ENCODE data around the gene CDH6. TPM values are rescaled to one million over a fixed set of nuclear protein-coding genes. Genes with fewer than 3 reads are reported as not detected.

Gene CDH6
- total and polyA plus RNA-seq, 10 of the 15 experiments (the other 5 are each of a cell fraction or from before 2014, with no cell fraction given), result 0.01 TPM; not detected in 9

DNA sequence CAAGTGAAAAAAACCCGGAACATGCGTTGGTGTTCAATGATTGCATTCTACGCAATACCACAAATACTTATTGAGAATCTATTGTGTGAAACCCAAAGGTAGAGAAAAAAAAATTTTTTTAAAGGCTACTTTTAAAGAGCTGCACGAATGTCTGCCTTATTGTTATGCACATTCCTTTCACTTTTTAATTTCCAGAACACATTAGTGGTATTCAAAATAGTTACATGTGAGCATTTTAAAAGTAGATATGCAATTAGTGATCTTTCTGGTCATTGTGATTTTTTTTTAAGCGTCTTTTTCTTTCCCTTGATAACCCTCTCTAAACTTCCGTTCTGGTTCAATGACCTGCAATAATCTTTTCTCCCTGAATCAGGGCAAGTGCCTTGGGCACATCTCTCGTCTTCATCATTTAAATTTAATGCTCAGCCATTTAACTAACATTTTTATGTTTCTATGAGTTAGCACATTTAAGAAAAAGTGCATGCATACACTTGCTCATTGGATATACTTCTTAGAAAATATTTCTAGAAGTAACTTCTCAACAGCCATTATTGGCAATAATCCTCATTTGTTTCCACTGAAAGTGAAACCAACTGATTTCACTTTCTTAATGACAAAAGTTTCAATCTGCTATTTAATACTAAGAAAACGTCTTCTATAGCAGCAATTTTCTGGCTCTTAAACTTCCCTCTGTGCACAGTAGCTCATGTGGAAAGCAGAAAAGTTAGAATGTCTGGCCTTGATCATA lies 80.3 kb downstream of the CDH6 start:
- Histone ChIP-seq H4K20me1 (ENCODE audit: control insufficient read depth, insufficient read depth) (no peaks in the 10 kb centered on the region), H3K4me2 (ENCODE audit: control insufficient read depth, insufficient read depth) (peak overlapping the region; percentile 34; the same call in 1 of the 2 replicates), H3K4me3 (peak overlapping the region; percentile 22; the same call in 1 of the 2 replicates), H3K9me3 (replicated peaks; ENCODE audit: control insufficient read depth, insufficient read depth, low read length) (no peaks in the 10 kb centered on the region), H2AFZ (ENCODE audit: control insufficient read depth, low read depth, low read length) (no peak overlapping the region), H3K4me1 (ENCODE audit: control insufficient read depth, insufficient read depth, low read length) (peaks cover 3% of the 10 kb centered on the region; the same call in 1 of the 2 replicates), H3K9ac (ENCODE audit: control insufficient read depth, insufficient read depth, low read length) (no peak overlapping the region), H3K27ac (ENCODE audit: control insufficient read depth, insufficient read depth) (no peak overlapping the region), H3K36me3 (ENCODE audit: control insufficient read depth in 2 of 2, insufficient read depth in 2 of 2, low read length in 1 of 2) (no peaks in the 10 kb centered on the region), H3K79me2 (ENCODE audit: control insufficient read depth, insufficient read depth, low read length) (no peaks in the 10 kb centered on the region), H3K27me3 (replicated peaks in 1 of 2; ENCODE audit: control insufficient read depth in 2 of 2, insufficient read depth in 2 of 2, low read length in 1 of 2) (no peaks in the 10 kb centered on the region)
- RAD21 ChIA-PET (ENCODE audit: unreplicated experiment), result no interaction called here
- ATAC-seq (peak; percentile 85), DNase-seq (ENCODE audit: low read depth, low spot score) (peak; percentile 11), FAIRE-seq (no peak)
- CTCF ChIA-PET, result interaction anchor here (1.0 kb wide), 1 partner anchor 873 kb away, joined by 3 read pairs; no protein-coding TSS in a partner anchor
- BruUV-seq (replicated peaks), result no TSS peak
- intact Hi-C loops (cut with micrococcal nuclease; ENCODE audit: unreplicated experiment), result no loop called here
- POLR2A ChIA-PET, result no interaction called here
- in situ Hi-C loops (cut with MboI), result no loop called here
- TF ChIP-seq STAT1 (conservative IDR thresholded peaks at IDR 0.05) (no peak), JUNB (IDR thresholded peaks at IDR 0.05) (0 out of 2 replicates have a peak, but pooled peaks have one; percentile 27), TBL1XR1 (IDR thresholded peaks at IDR 0.05; ENCODE audit: low read depth, low read length) (no peak), POLR2AphosphoS2 (IDR thresholded peaks at IDR 0.05; ENCODE audit: low read depth, low read length) (no peak), ESRRA (IDR thresholded peaks at IDR 0.05; ENCODE audit: low read length) (no peak)
- 19% methylated on average over 8 of the region's 8 CpGs for WGBS (ENCODE audit: insufficient coverage, insufficient replicate concordance, low lambda C conversion rate, missing lambda C conversion rate)
- SMC1A ChIA-PET (ENCODE audit: uncharacterized antibody, unreplicated experiment), result no interaction called here

DNA sequence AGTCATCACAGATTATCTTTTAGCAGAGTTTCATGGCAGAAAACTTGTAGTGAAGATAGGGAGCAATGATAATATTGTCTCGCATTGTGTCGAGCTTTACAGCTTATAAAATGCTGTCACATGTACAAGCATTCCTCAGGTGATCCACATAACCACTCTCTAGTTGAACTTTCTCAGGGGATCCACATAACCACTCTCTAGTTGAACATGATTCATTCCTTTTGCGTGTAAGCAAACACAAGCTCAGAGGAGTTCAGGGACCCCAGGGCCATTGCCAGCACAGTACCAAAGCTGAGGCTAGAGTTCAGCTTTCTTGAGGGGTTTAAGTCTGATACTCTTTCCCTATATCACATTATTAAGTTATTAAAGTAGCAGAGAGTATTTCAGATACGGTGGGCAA lies 86.7 kb downstream of the CDH6 start:
- no TSS peak for BruUV-seq (replicated peaks)
- TF ChIP-seq, protein P1, sequence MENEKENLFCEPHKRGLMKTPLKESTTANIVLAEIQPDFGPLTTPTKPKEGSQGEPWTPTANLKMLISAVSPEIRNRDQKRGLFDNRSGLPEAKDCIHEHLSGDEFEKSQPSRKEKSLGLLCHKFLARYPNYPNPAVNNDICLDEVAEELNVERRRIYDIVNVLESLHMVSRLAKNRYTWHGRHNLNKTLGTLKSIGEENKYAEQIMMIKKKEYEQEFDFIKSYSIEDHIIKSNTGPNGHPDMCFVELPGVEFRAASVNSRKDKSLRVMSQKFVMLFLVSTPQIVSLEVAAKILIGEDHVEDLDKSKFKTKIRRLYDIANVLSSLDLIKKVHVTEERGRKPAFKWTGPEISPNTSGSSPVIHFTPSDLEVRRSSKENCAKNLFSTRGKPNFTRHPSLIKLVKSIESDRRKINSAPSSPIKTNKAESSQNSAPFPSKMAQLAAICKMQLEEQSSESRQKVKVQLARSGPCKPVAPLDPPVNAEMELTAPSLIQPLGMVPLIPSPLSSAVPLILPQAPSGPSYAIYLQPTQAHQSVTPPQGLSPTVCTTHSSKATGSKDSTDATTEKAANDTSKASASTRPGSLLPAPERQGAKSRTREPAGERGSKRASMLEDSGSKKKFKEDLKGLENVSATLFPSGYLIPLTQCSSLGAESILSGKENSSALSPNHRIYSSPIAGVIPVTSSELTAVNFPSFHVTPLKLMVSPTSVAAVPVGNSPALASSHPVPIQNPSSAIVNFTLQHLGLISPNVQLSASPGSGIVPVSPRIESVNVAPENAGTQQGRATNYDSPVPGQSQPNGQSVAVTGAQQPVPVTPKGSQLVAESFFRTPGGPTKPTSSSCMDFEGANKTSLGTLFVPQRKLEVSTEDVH (IDR thresholded peaks at IDR 0.05; ENCODE audit: low read depth, partially characterized antibody), result no peak
- TF ChIP-seq POLR2A (IDR thresholded peaks at IDR 0.05; ENCODE audit: low read depth, low read length), result no peak
- TF ChIP-seq, protein P2, sequence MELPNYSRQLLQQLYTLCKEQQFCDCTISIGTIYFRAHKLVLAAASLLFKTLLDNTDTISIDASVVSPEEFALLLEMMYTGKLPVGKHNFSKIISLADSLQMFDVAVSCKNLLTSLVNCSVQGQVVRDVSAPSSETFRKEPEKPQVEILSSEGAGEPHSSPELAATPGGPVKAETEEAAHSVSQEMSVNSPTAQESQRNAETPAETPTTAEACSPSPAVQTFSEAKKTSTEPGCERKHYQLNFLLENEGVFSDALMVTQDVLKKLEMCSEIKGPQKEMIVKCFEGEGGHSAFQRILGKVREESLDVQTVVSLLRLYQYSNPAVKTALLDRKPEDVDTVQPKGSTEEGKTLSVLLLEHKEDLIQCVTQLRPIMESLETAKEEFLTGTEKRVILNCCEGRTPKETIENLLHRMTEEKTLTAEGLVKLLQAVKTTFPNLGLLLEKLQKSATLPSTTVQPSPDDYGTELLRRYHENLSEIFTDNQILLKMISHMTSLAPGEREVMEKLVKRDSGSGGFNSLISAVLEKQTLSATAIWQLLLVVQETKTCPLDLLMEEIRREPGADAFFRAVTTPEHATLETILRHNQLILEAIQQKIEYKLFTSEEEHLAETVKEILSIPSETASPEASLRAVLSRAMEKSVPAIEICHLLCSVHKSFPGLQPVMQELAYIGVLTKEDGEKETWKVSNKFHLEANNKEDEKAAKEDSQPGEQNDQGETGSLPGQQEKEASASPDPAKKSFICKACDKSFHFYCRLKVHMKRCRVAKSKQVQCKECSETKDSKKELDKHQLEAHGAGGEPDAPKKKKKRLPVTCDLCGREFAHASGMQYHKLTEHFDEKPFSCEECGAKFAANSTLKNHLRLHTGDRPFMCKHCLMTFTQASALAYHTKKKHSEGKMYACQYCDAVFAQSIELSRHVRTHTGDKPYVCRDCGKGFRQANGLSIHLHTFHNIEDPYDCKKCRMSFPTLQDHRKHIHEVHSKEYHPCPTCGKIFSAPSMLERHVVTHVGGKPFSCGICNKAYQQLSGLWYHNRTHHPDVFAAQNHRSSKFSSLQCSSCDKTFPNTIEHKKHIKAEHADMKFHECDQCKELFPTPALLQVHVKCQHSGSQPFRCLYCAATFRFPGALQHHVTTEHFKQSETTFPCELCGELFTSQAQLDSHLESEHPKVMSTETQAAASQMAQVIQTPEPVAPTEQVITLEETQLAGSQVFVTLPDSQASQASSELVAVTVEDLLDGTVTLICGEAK (IDR thresholded peaks at IDR 0.05; ENCODE audit: borderline replicate concordance), result no peak
- TF ChIP-seq SP1 (IDR thresholded peaks at IDR 0.05; ENCODE audit: low read depth, low read length), result no peak
- TF ChIP-seq TAF1 (IDR thresholded peaks at IDR 0.05; ENCODE audit: borderline replicate concordance, low read depth, low read length), result no peak

More for the DNA sequence above, 86.7 kb downstream of the CDH6 start:
- H3K4me3 ChIP-seq, result no peak overlapping the region
- H3K27me3 ChIP-seq (replicated peaks in 1 of 2; ENCODE audit: control insufficient read depth in 2 of 2, insufficient read depth in 2 of 2, low read length in 1 of 2), result no peaks in the 10 kb centered on the region
- ChIA-PET POLR2A (no interaction called here), CTCF (interaction anchor here (1.6 to 1.7 kb wide), 2 partner anchors 10 to 48 kb away, joined by 5 to 12 read pairs; no protein-coding TSS in a partner anchor), RAD21 (ENCODE audit: unreplicated experiment) (no interaction called here), SMC1A (ENCODE audit: uncharacterized antibody, unreplicated experiment) (interaction anchor here (0.7 kb wide), 2 partner anchors 9 to 144 kb away, joined by 3 read pairs; no protein-coding TSS in a partner anchor)
- no peak overlapping the region for H2AFZ ChIP-seq (ENCODE audit: control insufficient read depth, low read depth, low read length)
- FAIRE-seq (no peak), DNase-seq (ENCODE audit: low read depth, low spot score) (no peak), ATAC-seq (no peak)
- H4K20me1 ChIP-seq (ENCODE audit: control insufficient read depth, insufficient read depth), result no peaks in the 10 kb centered on the region
- H3K9me3 ChIP-seq (replicated peaks; ENCODE audit: control insufficient read depth, insufficient read depth, low read length), result no peaks in the 10 kb centered on the region
- no peak overlapping the region for H3K9ac ChIP-seq (ENCODE audit: control insufficient read depth, insufficient read depth, low read length)
- H3K27ac ChIP-seq (ENCODE audit: control insufficient read depth, insufficient read depth), result no peak overlapping the region
- H3K36me3 ChIP-seq (ENCODE audit: control insufficient read depth in 2 of 2, insufficient read depth in 2 of 2, low read length in 1 of 2), result no peaks in the 10 kb centered on the region
- 44% methylated on average over 4 of the region's 4 CpGs for WGBS (ENCODE audit: insufficient coverage, insufficient replicate concordance, low lambda C conversion rate, missing lambda C conversion rate)
- no peaks in the 10 kb centered on the region for H3K79me2 ChIP-seq (ENCODE audit: control insufficient read depth, insufficient read depth, low read length)
- H3K4me1 ChIP-seq (ENCODE audit: control insufficient read depth, insufficient read depth, low read length), result no peaks in the 10 kb centered on the region
- H3K4me2 ChIP-seq (ENCODE audit: control insufficient read depth, insufficient read depth), result no peak overlapping the region
- intact Hi-C loops (cut with micrococcal nuclease; ENCODE audit: unreplicated experiment), result no loop called here
- in situ Hi-C loops (cut with MboI), result no loop called here
